K562 (cell line): ENCODE results near the gene ST6GALNAC3. TPM values are rescaled to one million over a fixed set of nuclear protein-coding genes. Genes with fewer than 3 reads are reported as not detected.

Experiments used
- ATAC-seq: fragments of 200-7000 bp; cut with Tn5 transposase; 3 replicates; pipeline ENCODE4 v1.9.1; 2020; ENCODE audit warnings: moderate library complexity
- BruUV-seq: library from RNA; stranded (reverse); fragments of 400-500 nt; replicated peaks from 2 replicates; lab custom pipeline; 2021; lab: Mats Ljungman, UMichigan
- CTCF ChIA-PET: fragments of 300-600 bp; formaldehyde crosslinking; extraction: SDS; loops from one replicate; lab custom pipeline; 2021; ENCODE audit warnings: low intra/inter-chr PET ratio; lab: Yijun Ruan, JAX
- POLR2A ChIA-PET: fragments of 300-600, 350-650 bp; sonication (Branson Sonifier 250); formaldehyde crosslinking; extraction: SDS; loops from one replicate; lab custom pipeline; 2021; ENCODE audit warnings: antibody characterized with exemption, inconsistent platforms; lab: Yijun Ruan, JAX
- DNase-seq, 4 experiments: peaks; one replicate each; pipeline versions ENCODE4 v3.0.0 to v3.0.0-alpha.2; 2011 to 2018; ENCODE audit warnings: low spot score in 3 of 4, mixed read lengths in 3 of 4; ENCODE audit errors: extremely low read depth in 1 of 4
- FAIRE-seq: peaks from 2 replicates; lab custom pipeline; 2011; peaks lifted over from hg19 to GRCh38; lab: Jason Lieb, UNC
- H2AFZ ChIP-seq: 2 replicates; pipeline ENCODE4 v1.6.0; 2011; ENCODE audit warnings: low read depth, low read length, control low read depth, inconsistent platforms
- H3K27ac ChIP-seq: fragments of 200-600 bp; 3 replicates; pipeline ENCODE4 v1.8.0; 2011; ENCODE audit warnings: low read depth, mild to moderate bottlenecking, control low read depth, inconsistent platforms, low read length, moderate library complexity, mixed read lengths; ENCODE audit errors: extremely low read depth
- H3K27me3 ChIP-seq, 2 experiments: fragments of 300-600 bp in 1 of 2; 2 replicates in 1 of 2; 3 replicates in 1 of 2; pipeline versions ENCODE4 v1.6.0 to v1.8.0; 2011; ENCODE audit warnings: inconsistent platforms in 2 of 2, low read length in 2 of 2, mild to moderate bottlenecking in 1 of 2, mixed read lengths in 1 of 2, moderate library complexity in 1 of 2; ENCODE audit not compliant: control insufficient read depth in 2 of 2, insufficient read depth in 2 of 2
- H3K36me3 ChIP-seq: fragments of 300-600 bp; 3 replicates; pipeline ENCODE4 v1.8.0; 2011; ENCODE audit warnings: mild to moderate bottlenecking, low read length, inconsistent platforms; ENCODE audit not compliant: control insufficient read depth, insufficient read depth
- H3K4me1 ChIP-seq, 2 experiments: fragments of 200-600 bp in 1 of 2; replicated peaks in 1 of 2; 2 replicates in 1 of 2; 3 replicates in 1 of 2; pipeline versions ENCODE4 v1.5.1 to v1.8.0; 2011; ENCODE audit warnings: inconsistent platforms in 2 of 2, low read length in 2 of 2, mild to moderate bottlenecking in 1 of 2, mixed read lengths in 1 of 2, moderate library complexity in 1 of 2; ENCODE audit not compliant: control insufficient read depth in 2 of 2, insufficient read depth in 2 of 2
- H3K4me2 ChIP-seq: 2 replicates; pipeline ENCODE4 v1.6.1; 2011; ENCODE audit warnings: low read length, control low read depth, inconsistent platforms, mixed read lengths; ENCODE audit not compliant: insufficient read depth
- H3K4me3 ChIP-seq: fragments of 200-600 bp; sonication (generic), shearing (Covaris generic); 2 replicates; pipeline ENCODE4 v1.5.1; 2016; ENCODE audit warnings: control low read depth, inconsistent platforms
- H3K79me2 ChIP-seq: fragments of 200-600 bp; 3 replicates; pipeline ENCODE4 v1.8.0; 2011; ENCODE audit warnings: low read length, inconsistent platforms; ENCODE audit not compliant: control insufficient read depth, insufficient read depth
- H3K9ac ChIP-seq, 2 experiments: 2 replicates each; pipeline versions ENCODE4 v1.6.0 to v1.6.1; 2011; ENCODE audit warnings: low read depth in 2 of 2, low read length in 2 of 2, control low read depth in 1 of 2, inconsistent platforms in 1 of 2, mild to moderate bottlenecking in 1 of 2, mixed read lengths in 1 of 2; ENCODE audit not compliant: insufficient read depth in 1 of 2
- H3K9me1 ChIP-seq: one replicate; pipeline ENCODE4 v1.6.0; 2011; ENCODE audit warnings: inconsistent platforms, mild to moderate bottlenecking, low read length, moderate library complexity; ENCODE audit not compliant: control insufficient read depth, insufficient read depth
- H3K9me3 ChIP-seq: replicated peaks from 2 replicates; pipeline ENCODE4 v1.5.1; 2011; ENCODE audit warnings: low read depth, low read length, inconsistent platforms; ENCODE audit not compliant: control insufficient read depth, insufficient read depth
- H4K20me1 ChIP-seq: replicated peaks from 2 replicates; pipeline ENCODE4 v1.6.1; 2011; ENCODE audit warnings: low read length, inconsistent platforms, mixed read lengths; ENCODE audit not compliant: control insufficient read depth, insufficient read depth
- CHCHD3 ChIP-seq: fragments of 250-450 bp; sonication (Bioruptor Pico); IDR thresholded peaks from 2 replicates; pipeline ENCODE4 v2.1.2; 2022; ENCODE audit warnings: mild to moderate bottlenecking
- CREB3L1 ChIP-seq: fragments of 450-650 bp; IDR thresholded peaks from 2 replicates; pipeline ENCODE4 v1.6.1; 2014; ENCODE audit warnings: low read depth, mild to moderate bottlenecking, moderate library complexity, borderline replicate concordance
- EGR1 ChIP-seq: fragments of 450-650 bp; conservative IDR thresholded peaks from 2 replicates; pipeline ENCODE4 v1.6.1; 2017; ENCODE audit warnings: mild to moderate bottlenecking
- FIP1L1 ChIP-seq: fragments of 200-400 bp; formaldehyde crosslinking; IDR thresholded peaks from 2 replicates; pipeline ENCODE4 v1.6.1; 2018; ENCODE audit warnings: mild to moderate bottlenecking, low read depth, low read length; ENCODE audit not compliant: poor library complexity, severe bottlenecking
- NR4A1 ChIP-seq, 2 experiments: fragments of 250-450 bp in 1 of 2; fragments of 450-650 bp in 1 of 2; sonication (Bioruptor Pico) in 1 of 2; IDR thresholded peaks; 2 replicates each; pipeline versions ENCODE4 v1.4.0 to v1.6.1; 2016 to 2020; ENCODE audit warnings: mild to moderate bottlenecking in 2 of 2, missing compliant biosample characterization in 1 of 2, missing genetic modification characterization in 1 of 2, moderate library complexity in 1 of 2
- NUFIP1 ChIP-seq: fragments of 450-650 bp; IDR thresholded peaks from 2 replicates; pipeline ENCODE4 v1.6.1; 2018; ENCODE audit not compliant: partially characterized antibody
- PHF21A ChIP-seq: fragments of 450-650 bp; IDR thresholded peaks from 2 replicates; pipeline ENCODE4 v1.6.1; 2017; ENCODE audit warnings: low read depth, borderline replicate concordance
- PHF8 ChIP-seq: fragments of 200-600 bp; sonication (generic); IDR thresholded peaks from 2 replicates; pipeline ENCODE4 v1.6.1; 2012; ENCODE audit warnings: mixed run types, mild to moderate bottlenecking, inconsistent platforms, low read length, moderate library complexity, borderline replicate concordance
- POLR2AphosphoS5 ChIP-seq: IDR thresholded peaks from 2 replicates; pipeline ENCODE4 v1.6.1; 2011; ENCODE audit warnings: mild to moderate bottlenecking, low read depth, low read length, moderate library complexity; ENCODE audit not compliant: control insufficient read depth, insufficient read depth
- XRCC5 ChIP-seq: fragments of 200-400 bp; formaldehyde crosslinking; IDR thresholded peaks from 2 replicates; pipeline ENCODE4 v1.6.1; 2017; ENCODE audit warnings: low read depth, mild to moderate bottlenecking, low read length
- ZBTB33 ChIP-seq: sonication (generic); formaldehyde crosslinking; IDR thresholded peaks from 2 replicates; pipeline ENCODE4 v1.8.1; 2023; ENCODE audit warnings: mild to moderate bottlenecking, missing genetic modification reagents
- ZFP1 ChIP-seq: fragments of 450-650 bp; formaldehyde crosslinking; IDR thresholded peaks from 2 replicates; pipeline ENCODE4 v1.4.0; 2020; ENCODE audit warnings: mild to moderate bottlenecking, mixed read lengths
- ZNF639 ChIP-seq, 2 experiments: fragments of 200-800 bp in 1 of 2; sonication (Bioruptor generic) in 1 of 2; sonication (generic) in 1 of 2; formaldehyde crosslinking in 1 of 2; IDR thresholded peaks in 1 of 2; conservative IDR thresholded peaks in 1 of 2; 2 replicates each; pipeline versions ENCODE4 v1.5.0 to v1.6.1; 2016 to 2020; ENCODE audit warnings: missing compliant biosample characterization in 1 of 2, missing genetic modification characterization in 1 of 2, missing genetic modification reagents in 1 of 2
- WGBS: fragments of 100-300 bp; shearing (Covaris generic); methylation state at CpG from one replicate; pipeline ENCODE4 v1.1.6; 2016; ENCODE audit warnings: low coverage, mixed read lengths; ENCODE audit not compliant: insufficient coverage; ENCODE audit errors: missing lambda C conversion rate; 5-methylcytosine and 5-hydroxymethylcytosine counted together
- in situ Hi-C: fragments of 300-500 bp; cut with MboI; formaldehyde crosslinking; loops from 4 replicates; pipeline ENCODE4 v1.15.0; 2018; ENCODE audit warnings: inconsistent platforms, mixed read lengths
- intact Hi-C: fragments of 100-400 bp; cut with micrococcal nuclease; formaldehyde crosslinking; loops from 2 replicates; pipeline ENCODE4 v1.14.2; 2022
- polyA plus RNA-seq, 8 experiments: library from polyadenylated mRNA; depleted of rRNA in 4 of 8; stranded (reverse) in 5 of 8; unstranded in 3 of 8; fragments of >200 nt; fragmentation: Nextera tagmentation in 2 of 8; fragmentation: Illumina TruSeq in 1 of 8; extraction: Ambion mirVana in 2 of 8; extraction: Trizol in 1 of 8; gene quantifications; 2 replicates each; pipeline versions ENCODE4 v1.2.1 to v1.2.3, GENCODE V29; 2011 to 2014; ENCODE audit warnings: inconsistent platforms in 1 of 8, missing spikeins in 1 of 8
- total RNA-seq, 7 experiments: library from RNA; depleted of rRNA in 6 of 7; stranded (reverse); fragments of >200 nt in 6 of 7; fragmentation: Illumina TruSeq in 2 of 7; extraction: Trizol in 2 of 7; gene quantifications; 2 replicates each; pipeline versions ENCODE4 v1.2.1 to v1.2.3, GENCODE V29; 2011 to 2021; ENCODE audit warnings: low replicate concordance in 1 of 7

ST6GALNAC3 gene
- total and polyA plus RNA-seq, 9 of the 15 experiments (the other 6 are each of a cell fraction or from before 2014, with no cell fraction given), result 0.04 to 0.29 (median 0.18) TPM; not detected in 6

GRCh38 chr1:76055987-76056386, 18.6 kb upstream of the ST6GALNAC3 start (continued):
- TF ChIP-seq ZFP1, result no peak
- no peak for TF ChIP-seq ZBTB33 (CRISPR knock-in tag)
- no peak for TF ChIP-seq PHF8
- no peak for TF ChIP-seq POLR2AphosphoS5
- TF ChIP-seq CHCHD3 (CRISPR knock-in tag), result no peak
- no peak for TF ChIP-seq NUFIP1

GRCh38 chr1:76059451-76059850, 15.1 kb upstream of the ST6GALNAC3 start:
- H3K4me2 ChIP-seq, result no peak overlapping the region
- no peak for FAIRE-seq
- no peak for TF ChIP-seq FIP1L1
- TF ChIP-seq PHF21A, result no peak
- TF ChIP-seq ZNF639 (CRISPR knock-in tag; conservative IDR thresholded peaks at IDR 0.05 in 1 of 2, IDR thresholded peaks at IDR 0.05 in 1 of 2), result no peak
- TF ChIP-seq EGR1, result no peak
- no peak for TF ChIP-seq CREB3L1
- TF ChIP-seq XRCC5, result no peak
- no peak for TF ChIP-seq NR4A1 (CRISPR knock-in tag; IDR thresholded peaks at IDR 0.05)
- no peak for TF ChIP-seq NR4A1 (tag; IDR thresholded peaks at IDR 0.05)

More at GRCh38 chr1:76059451-76059850, 15.1 kb upstream of the ST6GALNAC3 start:
- no peaks in the 10 kb centered on the region for H3K79me2 ChIP-seq
- no peaks in the 10 kb centered on the region for H4K20me1 ChIP-seq
- H3K27ac ChIP-seq, result no peak overlapping the region
- ATAC-seq (no peak), DNase-seq (no peak)
- H3K4me3 ChIP-seq, result no peak overlapping the region
- H3K9me3 ChIP-seq, result no peaks in the 10 kb centered on the region
- in situ Hi-C loops (no loop called here), intact Hi-C loops (no loop called here)
- no peaks in the 10 kb centered on the region for H3K27me3 ChIP-seq
- H3K36me3 ChIP-seq, result no peaks in the 10 kb centered on the region
- H2AFZ ChIP-seq, result no peak overlapping the region
- H3K9me1 ChIP-seq, result no peaks in the 10 kb centered on the region
- 0% methylated on average over 2 of the region's 2 CpGs for WGBS
- no TSS peak for BruUV-seq
- no peak overlapping the region for H3K9ac ChIP-seq
- no peaks in the 10 kb centered on the region for H3K4me1 ChIP-seq
- ChIA-PET CTCF (no interaction called here), POLR2A (no interaction called here)
